HG02571 (cell line): ENCODE measurements around the gene GLOD4.
"Not testable (repeated sequence)": the region's sequence is repeated elsewhere in the genome, so short reads cannot be mapped to it uniquely, and the experiment has no call there.

ENCODE experiments used
- ATAC-seq: cut with Tn5 transposase; IDR thresholded peaks from one replicate; pipeline ENCODE4 v1.9.1; 2021; ENCODE audit warnings: mild to moderate bottlenecking, moderate library complexity; ENCODE audit not compliant: unreplicated experiment

Gene GLOD4

DNA sequence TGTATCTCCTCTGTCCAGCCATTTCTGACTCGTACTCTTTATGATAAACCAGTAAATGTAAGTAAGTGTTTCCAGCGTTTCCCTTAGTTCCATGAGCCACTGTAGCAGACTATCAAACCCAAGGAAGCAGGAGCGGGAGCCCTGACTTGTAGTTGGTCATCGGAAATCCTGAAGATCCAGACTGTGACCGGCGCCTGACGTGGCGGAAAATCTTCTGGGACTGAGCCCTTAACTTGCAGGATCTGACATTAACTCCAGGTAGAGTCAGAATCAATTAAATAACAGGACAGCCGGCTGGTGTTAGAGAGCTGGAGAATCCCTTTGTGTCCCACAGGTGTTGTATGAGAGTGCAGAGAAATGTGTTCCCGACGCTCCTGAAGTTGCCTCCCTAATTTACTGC is 4.0 kb downstream of the GLOD4 start:
- no peak for ATAC-seq

DNA sequence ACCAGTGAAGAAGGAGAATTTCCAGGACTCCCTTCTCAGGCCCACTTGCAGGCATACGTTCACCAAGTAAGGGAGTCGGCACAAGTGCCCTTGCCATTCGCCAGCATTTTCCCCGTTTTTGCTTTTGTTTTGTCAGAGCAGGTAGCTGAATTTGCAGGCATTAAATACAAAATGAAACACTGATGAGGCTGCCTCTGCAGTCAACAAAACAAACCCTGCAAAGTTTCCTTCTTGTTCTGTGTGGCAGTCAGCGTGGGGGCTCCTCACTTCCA is 7.8 kb downstream of the GLOD4 start:
- no peak for ATAC-seq

DNA sequence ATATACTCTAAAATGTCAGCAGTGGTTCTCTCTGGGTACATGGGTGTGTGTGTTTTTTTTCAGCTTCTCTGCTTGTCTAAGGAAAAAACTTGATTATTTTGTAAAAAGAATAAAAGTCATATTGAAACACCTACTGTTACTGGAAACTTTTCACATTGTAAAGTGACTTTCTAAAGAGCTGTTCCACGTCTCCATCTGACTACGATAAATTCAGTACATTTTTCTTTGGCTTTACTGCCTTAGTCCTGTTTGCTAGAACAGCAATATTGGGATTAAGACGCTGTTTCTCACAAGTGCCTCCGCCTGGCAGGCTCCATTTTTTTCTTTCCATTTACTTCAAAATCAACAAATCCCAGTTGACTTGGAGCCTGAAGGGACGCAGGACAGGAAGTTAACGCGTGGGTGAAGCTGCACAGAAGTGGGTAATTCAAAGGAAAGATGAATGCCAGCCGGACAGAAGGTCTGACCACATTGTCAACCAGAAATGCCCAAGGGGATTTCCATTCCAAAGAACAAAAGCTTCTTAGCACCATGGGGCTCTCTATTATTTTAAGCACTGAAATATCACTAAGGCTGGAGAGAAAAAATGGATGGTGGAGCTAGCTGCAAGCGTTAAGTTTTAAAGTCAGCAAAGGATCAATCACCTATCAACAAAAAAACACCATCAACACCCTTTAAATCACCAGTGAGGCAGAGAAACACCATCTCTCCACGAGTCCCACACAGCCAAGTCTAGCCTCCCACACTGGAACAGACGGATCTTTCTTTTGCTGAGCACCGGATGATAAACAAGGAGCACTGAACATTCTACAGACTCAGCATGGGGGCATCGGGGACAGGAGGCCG is 8.4 kb downstream of the GLOD4 start:
- ATAC-seq, result no peak

GRCh38 chr17:773016-773415 is 9.1 kb downstream of the GLOD4 start:
- ATAC-seq, result no peak

DNA sequence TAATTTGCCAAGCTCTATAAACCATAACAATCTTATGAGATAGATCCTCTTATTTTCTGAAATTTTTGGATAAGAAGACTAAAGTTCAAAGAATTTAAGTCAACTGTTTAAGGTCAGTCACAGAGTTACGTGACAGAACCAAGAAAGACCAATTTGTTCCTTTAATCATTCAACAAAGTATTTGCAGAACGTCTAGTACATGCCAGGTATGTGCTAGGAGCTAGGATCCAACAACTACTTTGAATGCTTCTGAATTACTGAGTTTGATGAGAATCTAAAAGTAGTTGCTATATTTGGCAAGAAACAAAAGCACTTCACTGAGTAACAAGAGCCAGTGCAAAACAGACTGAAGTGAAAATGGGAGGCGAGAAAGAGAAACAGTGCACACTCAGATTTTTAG is 15.0 kb downstream of the GLOD4 start:
- no peak for ATAC-seq

GRCh38 chr17:760371-760770 is 21.7 kb downstream of the GLOD4 start:
- ATAC-seq, result no peak

GRCh38 chr17:759964-760363 is 22.1 kb downstream of the GLOD4 start:
- no peak for ATAC-seq

DNA sequence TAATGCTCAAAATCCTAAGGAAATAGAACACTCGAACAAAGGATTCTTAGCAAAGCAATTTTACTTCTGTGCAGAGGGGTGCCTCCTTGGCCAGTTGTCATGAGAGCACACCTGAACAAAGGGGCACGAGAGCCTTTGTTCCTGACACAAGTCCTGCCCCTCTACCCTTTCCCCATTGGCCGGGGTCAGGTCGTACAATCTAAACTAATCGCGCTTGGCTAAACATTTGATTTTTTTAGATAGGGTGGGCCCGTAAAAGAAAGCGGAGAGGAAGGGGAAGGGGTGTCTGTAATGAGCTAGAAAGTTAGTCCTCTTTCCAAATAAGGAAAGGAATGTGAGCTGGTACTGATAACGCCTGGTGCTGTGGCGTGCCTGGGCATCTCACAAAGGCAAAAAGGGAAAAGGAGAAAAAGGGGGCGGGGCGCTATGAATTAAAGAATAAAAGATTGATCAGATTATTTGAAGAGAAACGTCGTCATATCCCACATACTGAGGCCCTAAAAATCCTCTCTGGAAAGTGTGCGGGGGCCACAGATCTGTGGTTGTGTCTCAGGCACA is 26.0 kb downstream of the GLOD4 start:
- ATAC-seq, result not testable (repeated sequence)

GRCh38 chr17:755319-755961 is 26.6 kb downstream of the GLOD4 start:
- not testable (repeated sequence) for ATAC-seq

DNA sequence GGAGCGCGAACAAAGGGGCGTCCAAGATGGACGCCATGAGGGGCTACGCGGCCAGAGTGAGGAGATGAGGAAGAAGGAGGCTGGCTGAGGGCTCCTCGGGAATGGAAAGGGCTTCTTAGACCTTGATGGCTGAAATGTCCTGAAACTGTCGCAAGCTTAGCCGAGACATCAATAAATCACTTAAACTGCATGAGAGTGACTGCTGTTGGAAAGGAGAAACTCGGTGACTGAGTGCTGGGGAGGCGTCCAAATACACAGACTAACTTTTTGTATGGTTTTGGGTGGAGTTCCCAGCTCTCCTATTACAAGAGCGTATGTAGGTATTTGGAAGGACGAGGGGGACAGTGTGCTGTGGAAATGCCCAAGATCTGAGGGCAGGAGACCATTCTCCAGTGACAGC is 28.7 kb downstream of the GLOD4 start:
- ATAC-seq, result no peak

GRCh38 chr17:752620-753219 is 29.4 kb downstream of the GLOD4 start:
- ATAC-seq, result no peak

- ATAC-seq, result peak; percentile 77
Observed at GRCh38 chr17:752002-752619, 30.0 kb downstream of the GLOD4 start, which contains the start of gene GEMIN4. TSS of gene GEMIN4 (minus strand) at chr17:752264. CDS start at chr17:752142, 122 bp downstream.

DNA sequence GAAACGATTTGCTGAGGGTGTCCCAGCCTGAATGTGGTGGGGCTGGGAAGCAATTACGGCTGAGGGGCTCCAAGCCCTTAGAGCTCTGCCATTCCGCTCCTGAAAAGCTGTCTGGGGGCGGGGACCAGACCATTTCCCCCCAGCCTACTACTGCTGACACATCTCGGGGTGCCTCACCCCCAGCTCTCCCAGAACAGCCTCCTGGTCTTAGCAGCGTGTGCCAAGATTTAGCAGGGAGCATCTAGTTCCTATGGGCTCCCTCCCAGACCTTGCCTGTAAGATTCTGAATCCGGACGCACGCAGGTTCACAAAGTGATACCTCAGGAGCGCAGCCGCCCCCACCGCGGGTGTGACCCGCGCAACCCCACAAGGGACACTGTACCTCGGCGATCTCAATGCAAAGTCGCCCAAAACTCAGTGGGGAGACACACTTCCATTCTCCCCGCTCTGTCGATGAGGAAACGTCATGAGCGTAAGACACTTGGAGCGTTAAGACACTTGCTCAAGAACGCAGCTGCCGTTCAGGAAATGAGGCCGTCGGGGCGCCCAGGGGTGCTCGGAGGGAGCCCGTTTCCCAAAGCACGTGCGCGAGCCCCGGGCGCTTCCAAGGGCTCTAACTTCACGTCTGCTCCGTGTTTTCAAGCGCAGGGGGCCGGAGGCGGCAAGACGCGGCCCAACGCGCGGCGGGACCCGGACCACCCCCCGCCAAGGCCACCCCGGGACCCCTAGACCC is 30.6 kb downstream of the GLOD4 start:
- peak; percentile 23 for ATAC-seq

DNA sequence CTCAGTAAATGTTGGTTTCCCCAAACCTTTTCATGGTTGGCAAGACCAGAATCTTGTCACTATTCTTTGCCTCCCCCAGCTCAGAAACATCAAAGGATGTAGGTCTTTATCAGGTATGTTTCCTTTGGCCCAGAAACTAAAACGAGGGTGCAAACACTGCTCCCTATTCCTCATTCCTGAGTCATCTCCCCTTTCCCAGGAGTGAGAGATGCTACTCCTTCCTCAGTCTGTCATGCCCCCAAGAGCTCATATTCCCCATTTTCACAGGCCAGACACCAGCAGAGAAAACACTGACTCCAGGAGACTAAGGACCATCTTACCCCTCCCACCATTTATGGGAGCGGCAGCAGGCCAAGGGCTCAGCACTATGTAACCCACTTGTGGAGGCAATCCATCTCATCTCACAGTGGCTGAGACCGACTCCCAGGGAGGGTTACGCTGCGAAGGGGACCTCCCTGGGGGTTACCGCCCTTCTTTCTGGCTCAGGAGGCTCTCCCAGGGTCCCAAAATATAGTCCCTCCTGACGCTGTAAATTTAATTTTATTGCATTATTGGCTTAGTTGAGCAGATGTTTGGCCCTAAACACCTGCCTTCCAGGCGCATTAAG is 31.5 kb downstream of the GLOD4 start:
- ATAC-seq, result no peak

- ATAC-seq, result not testable (repeated sequence)
Observed at GRCh38 chr17:749359-749758, 32.7 kb downstream of the GLOD4 start.

- not testable (repeated sequence) for ATAC-seq
Observed at GRCh38 chr17:748604-749003, 33.5 kb downstream of the GLOD4 start.

GRCh38 chr17:746783-747629 is 35.1 kb downstream of the GLOD4 start:
- no peak for ATAC-seq

DNA sequence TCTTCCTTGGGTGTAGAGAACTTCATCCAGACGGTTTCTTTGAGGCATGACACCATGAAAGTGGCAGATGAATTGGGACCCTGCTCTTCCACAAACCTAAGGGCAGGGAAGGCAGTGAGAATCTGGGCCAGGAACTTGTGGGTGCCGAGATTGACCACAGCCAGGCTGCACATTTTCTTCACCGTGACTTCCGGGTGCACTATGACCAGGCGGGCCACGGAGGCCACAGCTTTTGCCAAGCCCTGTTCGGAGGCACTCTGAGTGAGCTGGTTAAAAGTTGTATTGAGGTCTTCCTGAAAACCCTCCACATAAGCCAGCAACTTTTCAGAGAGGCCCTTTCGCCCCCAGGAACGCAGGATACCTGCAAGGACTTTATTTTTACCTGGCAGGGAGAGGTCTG is 35.9 kb downstream of the GLOD4 start:
- no peak for ATAC-seq

DNA sequence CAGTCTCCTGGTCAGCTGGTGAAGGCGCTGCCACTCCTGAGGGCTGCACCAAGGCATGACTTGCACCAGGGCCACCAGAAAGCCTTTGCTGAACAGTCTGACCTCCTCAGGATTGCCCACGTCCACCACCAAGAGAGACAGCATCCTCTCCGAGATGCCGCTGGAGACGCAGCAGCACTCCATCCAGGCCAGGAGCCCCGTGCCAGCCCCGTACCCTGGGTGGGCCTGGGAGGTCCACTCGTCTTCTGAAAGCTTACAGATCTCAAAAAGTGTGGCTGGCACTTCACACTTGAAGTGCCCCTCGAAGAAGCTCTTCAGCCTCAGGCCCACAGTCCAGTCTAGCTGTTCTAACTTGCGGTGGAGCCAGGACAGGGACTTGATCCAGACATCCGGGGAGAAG is 36.7 kb downstream of the GLOD4 start:
- ATAC-seq, result no peak
